T-helper 9 cell (primary cell): ENCODE measurements around the gene U2AF1L4.
"Not testable (repeated sequence)": the region's sequence is repeated elsewhere in the genome, so short reads cannot be mapped to it uniquely, and the experiment has no call there.

ENCODE experiments used
- DNase-seq: peaks from one replicate; pipeline ENCODE4 v3.0.0-alpha.2; 2020

The U2AF1L4 gene

GRCh38 chr19:35780058-35780457 is 34.8 kb upstream of the U2AF1L4 start:
- no peak for DNase-seq

DNA sequence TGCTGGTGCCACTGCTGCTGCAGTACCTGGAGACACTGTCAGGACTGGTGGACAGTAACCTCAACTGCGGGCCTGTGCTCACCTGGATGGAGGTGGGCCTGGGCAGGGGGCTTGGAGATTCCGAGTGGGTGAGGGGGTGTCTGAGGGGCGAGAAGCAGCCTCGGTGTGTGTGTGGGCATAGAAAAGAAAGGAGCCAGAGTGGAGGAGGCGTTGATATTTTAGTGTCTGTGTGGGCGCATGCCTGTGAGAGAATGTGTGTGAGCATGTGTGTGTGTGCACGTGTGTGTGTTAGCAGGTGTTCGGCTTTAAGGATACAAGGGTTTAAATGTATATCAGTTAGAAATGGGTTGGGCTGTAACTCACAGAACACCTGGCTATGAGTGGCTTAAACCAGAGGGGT is 33.8 kb upstream of the U2AF1L4 start:
- DNase-seq, result no peak

DNA sequence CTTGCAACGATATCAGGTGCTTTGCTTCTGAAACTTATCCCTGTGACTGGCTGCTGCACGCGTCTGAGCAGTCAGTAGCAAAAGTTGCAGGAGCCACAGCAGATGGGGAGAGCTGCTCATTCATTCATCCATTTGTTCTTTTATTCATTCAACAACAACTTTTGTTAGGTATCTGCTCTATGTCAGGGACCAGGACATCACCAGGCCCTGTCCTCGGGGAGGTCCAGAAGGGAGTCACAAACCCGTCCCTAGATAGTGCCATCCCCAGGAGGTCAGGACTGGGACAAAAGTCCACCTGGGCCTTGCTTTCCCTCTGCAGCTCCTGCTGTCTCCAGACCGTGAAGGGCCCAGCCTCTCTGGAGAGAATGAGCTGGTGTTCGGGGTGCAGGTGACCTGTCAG is 32.7 kb upstream of the U2AF1L4 start:
- no peak for DNase-seq

- no peak for DNase-seq
Observed at GRCh38 chr19:35777086-35777841, 32.0 kb upstream of the U2AF1L4 start.

DNA sequence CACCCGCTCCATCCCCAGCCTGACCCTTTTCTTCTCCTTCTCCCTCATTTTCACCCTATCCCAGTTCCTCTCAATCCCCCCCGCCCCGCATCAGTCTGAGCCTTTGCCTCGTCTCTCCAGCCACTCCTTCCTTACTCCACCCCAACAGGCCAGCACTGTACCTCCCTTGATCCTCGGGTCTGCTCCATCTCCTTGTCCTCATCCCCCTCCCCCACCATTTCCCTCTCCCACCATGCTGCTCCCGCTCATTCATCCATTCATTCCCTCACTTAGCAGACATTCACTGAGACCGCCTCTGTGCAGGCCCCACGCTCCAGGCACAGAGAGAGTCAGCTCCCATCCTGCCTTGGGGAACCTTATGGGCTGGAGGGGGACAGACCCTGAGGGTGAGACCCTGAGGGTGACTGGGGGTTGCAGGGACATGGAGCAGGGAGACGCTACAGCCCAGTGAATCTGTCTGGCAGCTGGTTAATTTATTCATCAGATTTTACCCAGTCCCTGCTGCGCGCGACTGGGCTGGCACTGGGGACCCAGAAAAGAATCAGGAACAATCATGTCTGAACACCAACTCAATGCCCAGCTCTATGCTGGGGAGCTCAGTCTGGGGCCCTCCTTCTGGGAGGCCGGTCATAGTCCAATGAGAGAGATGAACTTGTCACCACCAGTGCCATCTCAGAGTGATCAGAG is 31.0 kb upstream of the U2AF1L4 start:
- no peak for DNase-seq

DNA sequence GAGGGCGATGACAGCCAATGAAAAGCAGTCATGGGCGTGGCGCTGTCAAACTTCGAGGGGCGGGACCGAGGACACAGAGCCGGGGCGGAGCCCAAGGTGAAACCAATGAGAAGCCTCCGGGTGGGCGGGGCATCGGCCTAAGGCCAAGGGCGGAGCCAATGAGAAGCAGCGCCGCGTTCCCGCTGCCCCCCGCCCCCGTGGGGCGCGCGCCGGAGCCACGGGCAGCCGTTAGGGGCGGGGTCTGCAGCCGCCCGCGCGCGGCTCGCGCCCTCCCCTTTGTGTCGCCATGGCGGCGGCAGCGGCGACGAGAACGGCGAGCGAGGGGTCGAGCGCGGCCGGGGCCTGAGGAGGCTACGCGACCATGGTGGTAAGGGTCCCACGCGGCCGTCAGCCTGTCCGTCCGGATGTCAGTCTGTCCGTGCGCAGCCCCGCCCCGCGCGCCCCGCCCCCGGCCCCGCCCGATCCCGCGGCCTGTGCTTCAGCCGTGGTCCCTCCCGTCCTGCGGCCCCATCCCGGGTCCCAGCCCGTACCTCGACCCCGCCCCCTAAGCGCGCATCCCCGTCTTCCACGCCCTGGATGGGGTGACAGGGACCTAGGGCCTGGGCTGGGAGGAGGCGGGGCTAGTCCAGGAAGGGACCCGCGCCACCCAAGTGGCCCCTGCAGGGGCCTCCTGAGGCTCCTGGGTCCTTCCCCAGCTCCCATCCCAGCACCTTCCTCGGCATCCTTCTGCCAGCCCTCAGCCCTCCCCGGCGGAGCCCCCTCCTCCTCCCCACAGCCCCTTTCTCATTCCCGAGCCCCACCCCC is 30.3 kb upstream of the U2AF1L4 start, which contains the start of gene ARHGAP33:
TSS of gene ARHGAP33 (plus strand) at position 267 of the 804 bp plus-strand sequence. CDS start at position 362, 95 bp downstream.
- DNase-seq, result peak; percentile 98

- no peak for DNase-seq
Observed at GRCh38 chr19:35775046-35775297, 29.8 kb upstream of the U2AF1L4 start.

DNA sequence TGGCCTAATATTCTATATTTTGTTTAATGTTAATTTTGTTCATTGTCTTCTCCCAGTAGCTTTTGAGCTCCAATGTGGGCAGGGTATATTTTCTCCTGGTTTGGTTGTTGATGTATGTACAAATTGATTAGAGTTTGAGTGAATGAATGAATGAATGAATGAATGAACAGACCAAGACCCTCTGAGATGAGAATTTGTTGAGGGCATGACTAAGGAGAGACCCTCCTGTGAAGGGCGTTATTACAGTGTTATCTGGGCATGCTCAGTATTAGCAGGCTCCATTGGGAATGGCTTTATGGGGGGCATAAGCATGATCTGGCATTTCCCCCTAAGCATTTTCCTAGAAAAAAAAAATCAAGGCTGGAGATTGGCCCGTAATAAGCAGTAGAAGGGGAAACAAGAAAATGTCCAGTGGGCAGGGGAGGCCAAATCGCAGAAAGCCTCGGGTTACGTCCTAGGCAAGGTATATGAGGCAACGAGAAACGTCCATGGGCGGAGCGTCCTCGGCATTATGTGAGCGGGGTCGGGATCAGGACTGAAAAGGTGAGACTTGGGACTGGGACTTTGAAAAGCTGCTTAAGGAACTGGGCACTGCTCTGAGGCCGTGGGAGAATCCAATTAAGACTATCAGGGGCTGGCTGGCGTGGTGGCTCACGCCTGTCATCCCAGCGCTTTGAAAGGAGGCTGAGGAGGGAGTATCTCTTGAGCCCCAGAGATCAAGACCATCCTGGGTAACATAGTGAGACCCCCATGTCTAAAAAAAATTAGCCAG is 29.2 kb upstream of the U2AF1L4 start:
- no peak for DNase-seq

DNA sequence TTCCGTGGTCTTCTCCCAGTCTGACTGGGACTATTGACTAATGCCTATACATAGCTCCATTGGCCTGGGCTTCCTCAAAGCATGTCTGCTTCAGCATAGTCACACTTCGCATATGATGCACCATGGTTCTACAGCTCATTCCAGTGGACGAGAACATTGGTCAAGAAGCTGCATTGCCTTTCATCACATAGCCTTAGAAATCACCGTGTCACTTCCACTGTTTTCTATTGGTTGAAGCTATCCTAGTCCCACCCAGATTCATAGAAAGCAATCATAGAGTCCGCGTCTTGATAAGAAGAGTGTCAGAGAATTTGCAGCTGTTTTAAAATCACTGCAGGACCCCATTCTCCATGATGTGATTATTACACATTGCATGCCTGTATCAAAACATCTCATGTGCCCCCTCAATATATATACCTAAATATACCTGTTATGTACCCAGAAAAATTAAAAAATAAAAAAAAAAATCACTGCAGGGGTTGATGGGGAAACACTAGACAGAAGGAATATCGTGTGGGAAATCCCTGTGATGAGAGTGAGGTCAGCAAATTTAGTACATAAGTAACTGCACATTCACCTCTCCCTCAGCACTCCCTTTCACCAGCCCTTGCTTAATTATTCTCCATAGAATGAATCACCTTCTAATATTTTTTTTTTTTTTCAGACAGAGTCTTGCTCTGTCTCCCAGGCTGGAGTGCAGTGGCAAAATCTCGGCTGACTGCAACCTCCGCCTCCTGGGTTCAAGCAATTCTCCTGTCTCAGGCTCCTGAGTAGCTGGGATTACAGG is 28.0 kb upstream of the U2AF1L4 start:
- no peak for DNase-seq

- DNase-seq, result not testable (repeated sequence)
Observed at GRCh38 chr19:35772362-35772761, 27.1 kb upstream of the U2AF1L4 start.

- no peak for DNase-seq
Observed at GRCh38 chr19:35768082-35768421, 22.8 kb upstream of the U2AF1L4 start.

GRCh38 chr19:35767288-35768081 is 22.3 kb upstream of the U2AF1L4 start:
- no peak for DNase-seq

DNA sequence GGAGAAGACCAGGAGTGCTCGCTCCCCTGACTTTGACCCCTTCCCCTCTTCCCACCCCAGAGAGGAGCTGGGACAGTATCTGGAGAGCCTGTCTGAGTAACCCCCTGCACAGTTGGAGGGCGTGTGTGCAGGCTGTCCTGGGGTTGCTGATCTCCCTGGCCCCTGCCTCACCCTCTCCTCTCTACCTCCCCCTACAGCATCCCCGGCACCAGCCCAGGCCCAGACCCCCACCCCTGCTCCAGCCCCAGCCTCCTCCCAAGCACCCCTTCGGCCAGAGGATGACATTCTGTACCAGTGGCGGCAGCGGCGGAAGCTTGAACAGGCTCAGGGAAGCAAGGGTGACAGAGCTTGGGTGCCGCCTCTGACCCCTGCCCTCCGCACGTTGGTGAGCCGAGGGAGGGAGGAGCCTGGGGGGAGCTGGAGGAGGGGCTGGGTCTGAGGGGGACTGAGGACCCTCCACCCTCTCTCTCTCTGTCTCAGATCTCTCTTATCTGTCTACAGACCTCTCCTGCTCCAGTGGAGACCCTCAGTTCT is 21.4 kb upstream of the U2AF1L4 start:
- no peak for DNase-seq

- DNase-seq, result no peak
Observed at GRCh38 chr19:35764432-35765315, 19.5 kb upstream of the U2AF1L4 start.

DNA sequence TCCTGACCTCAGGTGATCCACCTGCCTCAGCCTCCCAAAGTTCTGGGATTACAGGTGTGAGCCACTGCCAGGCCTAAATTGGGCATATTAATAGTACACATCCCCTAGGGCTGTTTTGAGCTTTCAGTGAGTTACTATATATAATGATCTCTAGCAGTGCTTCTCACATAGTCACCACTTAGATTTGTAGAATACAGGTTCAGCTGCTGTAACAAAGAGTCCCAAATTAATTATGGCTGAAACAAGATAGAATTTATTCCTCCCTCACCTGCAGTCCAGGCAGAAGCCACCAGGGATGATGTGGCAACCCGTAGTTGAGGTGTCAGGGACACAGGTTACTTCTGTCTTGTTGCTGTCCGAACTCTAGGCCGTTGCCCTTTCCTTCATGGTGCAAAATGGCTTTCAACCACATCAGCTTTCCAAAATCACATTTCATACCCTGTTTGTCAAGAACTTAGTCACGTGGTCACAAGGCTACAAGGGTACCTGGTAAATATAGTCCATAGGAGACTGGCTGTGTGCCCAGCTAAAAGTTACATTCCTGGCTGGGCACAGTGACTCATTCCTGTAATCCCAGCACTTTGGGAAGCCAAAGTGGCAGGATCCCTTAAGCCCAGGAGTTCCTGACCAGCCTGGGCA is 15.6 kb upstream of the U2AF1L4 start:
- no peak for DNase-seq

DNA sequence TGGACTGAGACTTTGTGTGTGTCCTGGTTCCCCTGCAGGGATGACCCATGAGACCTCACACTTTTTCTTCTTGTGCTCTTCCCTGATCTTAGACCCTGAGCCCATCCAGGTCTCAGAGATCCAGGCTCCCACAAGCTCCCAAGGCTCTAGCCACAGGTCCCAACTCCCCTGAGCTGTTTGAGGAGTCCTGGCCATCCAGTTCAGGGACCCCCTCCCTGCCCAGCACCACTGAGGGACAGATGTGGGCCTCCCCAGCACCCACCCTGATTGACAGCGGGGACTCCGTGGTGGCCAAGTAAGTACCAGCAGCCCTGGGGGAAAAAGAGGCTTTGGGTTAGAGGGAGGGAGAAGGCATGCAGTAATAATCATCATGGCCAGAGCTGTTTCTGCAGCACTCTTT is 14.5 kb upstream of the U2AF1L4 start:
- DNase-seq, result no peak

- peak; percentile 95 for DNase-seq
Observed at GRCh38 chr19:35757749-35758608, 12.8 kb upstream of the U2AF1L4 start, which contains the start of gene PROSER3. PROSER3 (plus strand) TSS chr19:35758176; CDS start chr19:35758216, 40 bp downstream.

GRCh38 chr19:35757231-35757748 is 12.1 kb upstream of the U2AF1L4 start:
- DNase-seq, result no peak
